Measurements from ENCODE around the gene MAGI2. TPM values are rescaled to one million over a fixed set of nuclear protein-coding genes. Genes with fewer than 3 reads are reported as not detected.

Gene MAGI2
- 6.9 TPM for total RNA-seq

GRCh38 chr7:79453558-79454360 is at the start of gene MAGI2:
TSS of gene MAGI2 (minus strand) at chr7:79453667. CDS start at chr7:79453320, 347 bp downstream.
- intact Hi-C loops (cut with DNase I), result no loop called here

DNA sequence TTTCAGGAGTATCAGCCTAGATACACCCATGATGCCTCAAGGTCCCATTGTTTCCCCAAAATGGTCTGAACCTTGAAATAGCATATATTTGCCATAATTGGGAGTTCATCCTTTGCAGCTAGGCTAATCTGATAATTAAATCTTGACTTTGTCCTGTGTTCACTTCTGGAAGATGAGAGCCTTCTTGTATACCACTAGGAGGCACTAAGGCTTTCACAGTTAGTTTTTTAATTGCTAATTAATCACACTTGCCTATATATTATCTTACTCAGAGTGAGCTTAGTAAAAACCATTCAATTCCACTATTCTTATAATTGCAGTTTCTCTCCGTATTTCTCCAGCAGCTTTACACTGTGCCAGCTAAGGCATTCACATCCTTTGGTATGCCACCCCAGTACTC is 48.7 kb upstream of the MAGI2 start:
- no peak overlapping the region for H3K27ac ChIP-seq
- no peaks in the 10 kb centered on the region for H3K27me3 ChIP-seq
- no peaks in the 10 kb centered on the region for H3K36me3 ChIP-seq
- TF ChIP-seq POLR2AphosphoS5 (IDR thresholded peaks at IDR 0.05; ENCODE audit: insufficient read depth in 1 of 2, low read depth in 1 of 2) (no peak), POLR2A (IDR thresholded peaks at IDR 0.05) (no peak)
- TF ChIP-seq, protein P1, sequence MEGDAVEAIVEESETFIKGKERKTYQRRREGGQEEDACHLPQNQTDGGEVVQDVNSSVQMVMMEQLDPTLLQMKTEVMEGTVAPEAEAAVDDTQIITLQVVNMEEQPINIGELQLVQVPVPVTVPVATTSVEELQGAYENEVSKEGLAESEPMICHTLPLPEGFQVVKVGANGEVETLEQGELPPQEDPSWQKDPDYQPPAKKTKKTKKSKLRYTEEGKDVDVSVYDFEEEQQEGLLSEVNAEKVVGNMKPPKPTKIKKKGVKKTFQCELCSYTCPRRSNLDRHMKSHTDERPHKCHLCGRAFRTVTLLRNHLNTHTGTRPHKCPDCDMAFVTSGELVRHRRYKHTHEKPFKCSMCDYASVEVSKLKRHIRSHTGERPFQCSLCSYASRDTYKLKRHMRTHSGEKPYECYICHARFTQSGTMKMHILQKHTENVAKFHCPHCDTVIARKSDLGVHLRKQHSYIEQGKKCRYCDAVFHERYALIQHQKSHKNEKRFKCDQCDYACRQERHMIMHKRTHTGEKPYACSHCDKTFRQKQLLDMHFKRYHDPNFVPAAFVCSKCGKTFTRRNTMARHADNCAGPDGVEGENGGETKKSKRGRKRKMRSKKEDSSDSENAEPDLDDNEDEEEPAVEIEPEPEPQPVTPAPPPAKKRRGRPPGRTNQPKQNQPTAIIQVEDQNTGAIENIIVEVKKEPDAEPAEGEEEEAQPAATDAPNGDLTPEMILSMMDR (IDR thresholded peaks at IDR 0.05), result no peak
- intact Hi-C loops (cut with DNase I), result no loop called here
- no peaks in the 10 kb centered on the region for H3K9me3 ChIP-seq
- no peak for DNase-seq (ENCODE audit: extremely low spot score in 2 of 2)
- no peaks in the 10 kb centered on the region for H3K4me1 ChIP-seq
- H3K4me3 ChIP-seq, result no peak overlapping the region

More at GRCh38 chr7:79453558-79454360, at the start of gene MAGI2:
- TF ChIP-seq POLR2A (IDR thresholded peaks at IDR 0.05), result peak in 1 of 2 donors; percentile 67
- peak; percentile 31 to 93 for TF ChIP-seq POLR2AphosphoS5 (IDR thresholded peaks at IDR 0.05; ENCODE audit: insufficient read depth in 1 of 2, low read depth in 1 of 2)
- TF ChIP-seq, protein P1 (IDR thresholded peaks at IDR 0.05), result no peak
- Histone ChIP-seq H3K4me3 (peak within 1 kb of the TSS; percentile 63 to 92), H3K27me3 (no peaks in the 10 kb centered on the region), H3K27ac (peak within 1 kb of the TSS; percentile 96), H3K4me1 (peaks cover 36% of the 10 kb centered on the region), H3K36me3 (no peaks in the 10 kb centered on the region), H3K9me3 (no peaks in the 10 kb centered on the region)
- peak in 1 of 2 donors; percentile 92 for DNase-seq (ENCODE audit: extremely low spot score in 2 of 2)

GRCh38 chr7:79500759-79501158 is 47.3 kb upstream of the MAGI2 start:
- no peaks in the 10 kb centered on the region for H3K36me3 ChIP-seq
- H3K4me1 ChIP-seq, result no peaks in the 10 kb centered on the region
- intact Hi-C loops (cut with DNase I), result no loop called here
- TF ChIP-seq POLR2AphosphoS5 (IDR thresholded peaks at IDR 0.05; ENCODE audit: insufficient read depth in 1 of 2, low read depth in 1 of 2), result no peak
- no peak for TF ChIP-seq POLR2A (IDR thresholded peaks at IDR 0.05)
- TF ChIP-seq, protein P1 (IDR thresholded peaks at IDR 0.05), result no peak
- no peak for DNase-seq (ENCODE audit: extremely low spot score in 2 of 2)
- no peaks in the 10 kb centered on the region for H3K27me3 ChIP-seq
- H3K4me3 ChIP-seq, result no peak overlapping the region
- no peak overlapping the region for H3K27ac ChIP-seq
- no peaks in the 10 kb centered on the region for H3K9me3 ChIP-seq

GRCh38 chr7:79497728-79498127 is 44.3 kb upstream of the MAGI2 start:
- no peak overlapping the region for H3K4me3 ChIP-seq
- no peaks in the 10 kb centered on the region for H3K27me3 ChIP-seq
- TF ChIP-seq POLR2A (IDR thresholded peaks at IDR 0.05) (no peak), POLR2AphosphoS5 (IDR thresholded peaks at IDR 0.05; ENCODE audit: insufficient read depth in 1 of 2, low read depth in 1 of 2) (no peak)
- TF ChIP-seq, protein P1 (IDR thresholded peaks at IDR 0.05), result no peak
- no peak overlapping the region for H3K27ac ChIP-seq
- intact Hi-C loops (cut with DNase I), result no loop called here
- no peaks in the 10 kb centered on the region for H3K9me3 ChIP-seq
- no peaks in the 10 kb centered on the region for H3K36me3 ChIP-seq
- H3K4me1 ChIP-seq, result no peaks in the 10 kb centered on the region
- DNase-seq (ENCODE audit: extremely low spot score in 2 of 2), result no peak
